ENCODE measurements around the gene SLC10A3.

The SLC10A3 gene

DNA sequence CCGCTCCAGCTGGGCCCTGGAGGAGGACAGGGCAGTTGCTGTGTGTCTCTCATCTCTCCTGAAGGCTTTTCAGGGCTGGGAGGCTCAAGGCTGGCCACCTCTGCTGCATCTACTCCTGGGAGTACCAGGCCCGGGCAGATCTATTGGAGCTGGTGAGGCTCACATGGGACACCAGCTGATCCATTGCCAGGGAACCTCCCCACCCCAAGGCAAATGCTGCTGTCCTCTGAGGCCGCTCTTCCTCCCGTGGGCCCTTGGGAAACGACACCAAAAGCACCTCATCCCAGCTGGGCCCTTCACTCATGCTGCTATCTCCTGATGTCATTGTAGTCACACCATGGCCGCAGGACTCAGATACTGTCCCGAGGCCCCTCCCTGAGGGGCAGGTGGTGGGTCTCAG, 7.6 kb downstream of the SLC10A3 start:
- no peak for DNase-seq

- DNase-seq, result no peak
Measured at GRCh38 chrX:154481911-154482601, 8.4 kb downstream of the SLC10A3 start.

- no peak for DNase-seq
Measured at GRCh38 chrX:154481195-154481594, 9.2 kb downstream of the SLC10A3 start.

GRCh38 chrX:154478728-154479622, 11.5 kb downstream of the SLC10A3 start, which contains the start of gene LAGE3:
Gene LAGE3, minus strand, starts transcription at chrX:154479281. Its CDS starts 366 bp downstream, at chrX:154478915.
- DNase-seq, result peak; percentile 91

DNA sequence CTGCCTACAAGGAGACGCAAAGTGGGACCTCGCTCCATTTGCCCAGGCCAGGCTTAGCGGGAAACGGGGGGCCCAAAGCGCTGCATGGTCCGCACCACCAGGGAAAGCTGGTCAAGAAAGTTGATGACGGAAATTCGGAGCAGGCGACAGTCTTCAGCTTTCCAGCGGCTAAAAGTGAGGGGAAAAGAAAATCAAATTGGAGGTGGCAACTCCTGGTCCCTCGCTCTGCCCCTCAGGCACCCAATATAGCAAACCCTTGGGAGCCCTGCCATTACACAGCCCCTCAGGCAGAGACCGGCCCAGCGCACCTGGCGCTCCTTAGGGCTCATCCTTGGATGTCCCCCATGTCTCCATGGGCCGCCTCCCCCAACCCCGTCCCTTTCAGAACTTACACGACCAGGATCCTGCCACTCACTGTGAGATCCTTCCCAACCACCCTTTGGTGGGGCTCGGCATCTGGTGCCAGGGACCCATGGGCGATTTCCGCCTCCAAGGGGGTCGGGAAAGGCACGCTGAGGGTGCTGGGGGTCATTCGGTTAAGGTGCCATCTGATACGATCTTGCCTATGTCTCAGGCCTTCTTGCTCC, 12.4 kb downstream of the SLC10A3 start:
- no peak for DNase-seq

DNA sequence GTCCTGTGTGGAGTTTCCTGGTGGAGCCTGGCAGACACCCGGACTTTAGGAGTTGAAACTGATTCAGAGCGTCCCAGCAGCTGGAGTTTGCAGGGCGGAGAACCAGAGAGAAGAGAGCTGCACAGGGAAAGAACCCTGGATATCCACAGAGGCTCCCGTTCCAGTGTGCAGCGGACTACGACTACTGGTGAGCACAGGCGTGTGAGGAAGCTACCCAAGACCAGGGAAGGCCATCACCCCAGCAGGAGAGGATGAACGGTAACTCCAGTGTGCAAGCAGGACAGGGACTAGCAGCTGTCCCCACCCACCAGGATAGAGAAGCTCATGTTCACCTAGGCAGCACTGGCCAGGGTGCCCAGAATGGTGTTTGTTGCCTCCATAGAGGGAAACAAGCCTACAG, 13.6 kb downstream of the SLC10A3 start:
- no peak for DNase-seq

DNA sequence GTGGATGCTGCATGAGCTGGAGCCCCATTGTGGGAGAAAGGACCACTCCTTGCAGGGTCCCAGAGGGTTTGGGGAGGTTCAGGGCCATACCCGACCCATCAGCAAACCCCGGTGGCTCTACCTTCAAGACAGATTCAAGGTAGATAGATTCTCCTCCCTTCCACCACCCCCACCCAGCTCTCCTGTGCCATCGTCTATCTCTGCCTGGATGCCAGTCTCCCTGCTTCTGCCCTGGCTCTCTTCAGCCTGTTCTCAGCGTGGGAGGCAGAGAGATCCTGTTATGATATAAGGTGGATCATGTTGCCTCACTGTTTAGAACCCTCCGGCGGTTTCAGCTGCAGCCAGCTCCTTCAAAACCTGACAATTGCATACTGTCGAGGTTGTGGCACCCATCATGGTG, 16.7 kb downstream of the SLC10A3 start:
- DNase-seq, result no peak

- no peak for DNase-seq
Measured at GRCh38 chrX:154472685-154473632, 17.5 kb downstream of the SLC10A3 start.

- no peak for DNase-seq
Measured at GRCh38 chrX:154471839-154472684, 18.4 kb downstream of the SLC10A3 start.

DNA sequence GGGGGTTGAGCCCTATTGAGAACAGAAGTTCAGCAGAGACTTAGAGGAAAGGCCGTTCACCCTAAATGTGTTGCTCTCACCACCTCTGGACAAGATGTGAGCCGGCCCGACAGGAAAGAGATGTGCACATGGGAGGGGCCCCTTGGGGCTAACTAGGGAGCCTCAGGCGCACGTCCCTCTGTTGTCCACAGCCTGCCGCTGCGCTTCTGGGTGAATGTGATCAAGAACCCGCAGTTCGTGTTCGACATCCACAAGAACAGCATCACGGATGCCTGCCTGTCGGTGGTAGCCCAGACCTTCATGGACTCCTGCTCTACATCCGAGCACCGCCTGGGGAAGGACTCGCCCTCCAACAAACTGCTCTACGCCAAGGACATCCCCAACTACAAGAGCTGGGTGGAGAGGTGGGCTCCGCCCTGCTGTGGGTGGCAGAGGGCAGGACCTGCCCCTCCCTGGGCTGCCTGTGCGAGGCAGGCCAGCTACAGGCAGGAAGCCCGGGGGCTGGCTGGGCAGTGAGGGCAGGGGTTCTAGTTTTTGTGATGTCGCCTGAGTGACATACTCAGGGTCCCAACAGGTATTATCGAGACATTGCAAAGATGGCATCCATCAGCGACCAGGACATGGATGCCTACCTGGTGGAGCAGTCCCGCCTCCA, 19.4 kb downstream of the SLC10A3 start:
- no peak for DNase-seq

DNA sequence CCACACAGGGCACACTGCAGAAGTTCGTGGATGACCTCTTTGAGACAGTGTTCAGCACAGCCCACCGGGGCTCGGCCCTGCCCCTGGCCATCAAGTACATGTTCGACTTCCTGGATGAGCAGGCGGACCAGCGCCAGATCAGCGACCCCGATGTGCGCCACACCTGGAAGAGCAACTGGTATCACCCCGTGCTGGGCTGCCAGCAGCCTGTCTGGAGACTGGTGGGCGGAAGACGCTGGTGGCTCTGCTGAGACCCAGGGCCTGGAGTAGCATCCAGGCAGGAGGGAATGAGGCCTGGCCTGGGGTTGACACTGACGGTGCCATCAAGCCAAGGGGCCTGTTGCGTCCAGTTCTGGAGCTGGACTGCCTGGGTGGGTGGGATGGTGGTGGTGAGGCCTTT, 20.0 kb downstream of the SLC10A3 start:
- no peak for DNase-seq

DNA sequence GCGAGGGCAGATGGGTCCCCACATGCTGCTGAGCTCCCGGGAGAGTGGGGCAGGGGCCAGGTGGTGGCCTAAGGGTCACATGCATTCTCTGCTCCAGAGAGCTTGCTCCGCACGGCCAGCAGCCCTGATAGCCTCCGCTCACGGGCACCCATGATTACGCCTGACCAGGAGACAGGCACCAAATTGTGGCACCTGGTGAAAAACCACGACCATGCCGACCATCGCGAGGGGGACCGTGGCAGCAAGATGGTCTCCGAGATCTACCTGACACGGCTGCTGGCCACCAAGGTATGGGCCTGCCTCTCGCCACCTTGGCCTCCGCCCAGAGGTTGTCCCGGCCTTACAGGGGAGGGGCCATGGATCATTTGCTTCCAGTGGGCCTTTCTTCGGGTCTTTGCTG, 20.5 kb downstream of the SLC10A3 start:
- no peak for DNase-seq

GRCh38 chrX:154469114-154469513, 21.3 kb downstream of the SLC10A3 start:
- no peak for DNase-seq

DNA sequence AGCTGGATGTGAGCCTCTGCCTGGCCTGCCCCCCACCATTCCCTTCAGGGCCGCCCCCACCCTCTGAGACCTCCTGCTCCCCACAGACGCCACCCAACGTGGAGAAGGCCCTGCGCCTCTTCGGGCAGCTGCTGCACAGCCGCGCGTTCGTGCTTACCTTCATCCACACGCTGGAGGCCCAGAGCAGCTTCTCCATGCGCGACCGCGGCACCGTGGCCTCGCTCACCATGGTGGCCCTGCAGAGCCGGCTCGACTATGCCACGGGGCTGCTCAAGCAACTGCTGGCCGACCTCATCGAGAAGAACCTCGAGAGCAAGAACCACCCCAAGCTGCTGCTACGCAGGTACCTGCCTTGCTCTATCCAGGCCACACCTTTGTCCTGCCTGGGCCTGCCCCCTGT, 22.2 kb downstream of the SLC10A3 start:
- no peak for DNase-seq

DNA sequence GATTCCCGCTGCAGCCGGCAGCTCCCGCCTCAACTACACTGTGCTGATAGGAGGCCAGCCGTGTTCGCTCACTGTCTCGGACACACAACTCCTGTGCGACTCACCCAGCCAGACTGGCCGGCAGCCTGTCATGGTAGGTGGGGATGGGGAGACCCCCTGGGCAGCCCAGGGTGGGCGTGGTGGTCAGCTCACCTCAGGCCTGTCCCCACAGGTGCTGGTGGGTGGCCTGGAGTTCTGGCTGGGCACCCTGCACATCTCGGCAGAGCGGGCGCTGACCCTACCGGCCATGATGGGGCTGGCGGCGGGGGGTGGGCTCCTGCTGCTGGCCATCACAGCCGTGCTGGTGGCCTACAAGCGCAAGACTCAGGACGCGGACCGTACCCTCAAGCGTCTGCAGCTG, 22.9 kb downstream of the SLC10A3 start:
- no peak for DNase-seq

DNA sequence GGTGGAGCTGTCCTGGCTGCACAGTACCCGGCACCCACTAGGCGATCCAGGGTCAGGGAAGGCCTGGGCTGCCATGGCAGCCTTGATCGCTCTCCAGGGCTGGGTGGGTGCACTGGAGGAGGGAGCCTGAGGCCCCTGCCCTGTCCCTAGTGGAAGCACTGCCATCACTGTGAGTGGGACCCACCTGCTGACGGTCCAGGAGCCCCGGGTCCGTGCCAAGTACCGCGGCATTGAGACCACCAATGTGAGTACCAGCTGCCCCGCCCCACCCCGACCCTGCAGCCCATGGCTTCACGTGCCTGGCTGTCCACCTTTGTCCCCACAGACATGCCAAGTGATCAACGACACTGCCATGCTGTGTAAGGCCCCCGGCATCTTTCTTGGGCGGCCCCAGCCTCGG, 23.5 kb downstream of the SLC10A3 start:
- DNase-seq, result no peak

- no peak for DNase-seq
Measured at GRCh38 chrX:154466036-154466435, 24.4 kb downstream of the SLC10A3 start.

GRCh38 chrX:154465601-154466000, 24.8 kb downstream of the SLC10A3 start:
- DNase-seq, result no peak

- DNase-seq, result no peak
Measured at GRCh38 chrX:154464806-154465365, 25.5 kb downstream of the SLC10A3 start.

GRCh38 chrX:154463611-154464220, 26.7 kb downstream of the SLC10A3 start:
- DNase-seq, result no peak

All from T-helper 9 cell (primary cell).